Posterior vena cava (tissue), 2 donors: ENCODE results near the gene GRAMD2A. TPM values are rescaled to one million over a fixed set of nuclear protein-coding genes. Genes with fewer than 3 reads are reported as not detected.
A peak's percentile ranks its signal among the peaks of the same experiment; 100 is the strongest.

ENCODE experiments used
- DNase-seq: peaks from one replicate; pipeline ENCODE4 v3.0.0-alpha.2; 2020; ENCODE audit warnings: low spot score
- intact Hi-C, 2 donors: fragments of 100-400 bp; cut with DNase I; formaldehyde crosslinking; loops; one replicate each; pipeline versions ENCODE4 v1.14.1 to v1.14.2; 2022 to 2023
- long read RNA-seq, 2 donors: library from polyadenylated mRNA; unstranded; transcript quantifications; one replicate each; pipeline ENCODE4 v2.0.0, GENCODE V29; 2020 to 2021
- total RNA-seq, 2 donors: library from RNA; stranded (reverse); fragmentation: NEBNext Ultra II Directional; extraction: Animal tissue kit (Norgen Biotek cat#: 25700); gene quantifications; one replicate each; pipeline ENCODE4 v1.2.1, GENCODE V29; 2021
- donor health status: DM: yes; HTN: yes; CAD: no.
- donor health status: DM: yes; HTN: yes; CAD: no.

Gene GRAMD2A
- under 1 TPM in 1 of 2 donors, not detected in 1; 0.10 TPM for total RNA-seq
- long read RNA-seq, donor 1, partial matches to known transcripts, result 0 of 1 reads
- long read RNA-seq, donor 1, other reads (novel, unspliced or antisense), result 1 of 1 reads
- long read RNA-seq, donor 2, result 0 reads

DNA sequence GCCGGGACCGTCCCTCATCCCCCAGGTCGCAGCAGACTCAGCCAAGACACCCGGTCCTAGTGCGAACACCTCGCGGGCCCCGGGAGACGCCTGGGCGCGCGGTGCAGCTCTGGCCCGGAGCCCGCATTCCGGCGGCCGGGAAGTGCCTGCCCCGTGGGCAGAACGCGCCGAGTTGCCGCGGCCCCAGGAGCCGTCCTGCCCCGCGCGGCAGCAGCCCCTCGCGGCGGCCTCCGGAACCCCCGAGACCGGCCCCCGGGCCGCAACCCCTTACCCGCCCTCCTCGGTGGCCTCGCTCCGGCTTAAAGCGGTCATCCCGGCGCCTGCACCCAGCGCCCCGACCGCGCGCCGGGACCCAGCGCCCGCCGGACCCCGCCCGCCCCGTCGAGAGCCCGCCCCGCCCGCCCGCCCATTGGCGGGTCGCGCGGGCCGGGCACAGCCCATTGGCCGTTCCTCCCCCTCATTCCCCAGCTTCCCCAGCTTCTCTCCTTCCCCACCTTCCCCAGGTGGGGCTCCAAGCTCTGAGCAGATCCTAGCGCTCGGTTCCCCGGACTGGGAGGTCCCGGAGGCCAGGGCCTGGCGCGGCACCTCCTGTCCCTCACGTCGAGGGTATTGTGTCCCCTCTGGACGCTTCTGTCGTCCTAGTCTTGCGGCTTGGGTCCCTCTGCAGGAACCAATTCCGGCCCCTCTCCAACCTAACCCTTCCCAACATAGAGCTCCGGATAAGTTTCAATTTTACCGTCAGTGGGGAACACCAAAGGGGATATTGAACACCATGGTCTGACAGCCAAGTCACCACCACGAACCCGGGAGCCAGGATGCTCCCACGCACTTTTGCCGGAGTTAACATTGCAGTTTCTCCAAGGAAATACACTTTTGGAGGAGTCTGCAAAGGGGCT lies at the start of gene GRAMD2A:
Gene GRAMD2A, minus strand, starts transcription at position 328 of the 896 bp plus-strand sequence.
- intact Hi-C loops, result no loop called here
- no peak for DNase-seq

DNA sequence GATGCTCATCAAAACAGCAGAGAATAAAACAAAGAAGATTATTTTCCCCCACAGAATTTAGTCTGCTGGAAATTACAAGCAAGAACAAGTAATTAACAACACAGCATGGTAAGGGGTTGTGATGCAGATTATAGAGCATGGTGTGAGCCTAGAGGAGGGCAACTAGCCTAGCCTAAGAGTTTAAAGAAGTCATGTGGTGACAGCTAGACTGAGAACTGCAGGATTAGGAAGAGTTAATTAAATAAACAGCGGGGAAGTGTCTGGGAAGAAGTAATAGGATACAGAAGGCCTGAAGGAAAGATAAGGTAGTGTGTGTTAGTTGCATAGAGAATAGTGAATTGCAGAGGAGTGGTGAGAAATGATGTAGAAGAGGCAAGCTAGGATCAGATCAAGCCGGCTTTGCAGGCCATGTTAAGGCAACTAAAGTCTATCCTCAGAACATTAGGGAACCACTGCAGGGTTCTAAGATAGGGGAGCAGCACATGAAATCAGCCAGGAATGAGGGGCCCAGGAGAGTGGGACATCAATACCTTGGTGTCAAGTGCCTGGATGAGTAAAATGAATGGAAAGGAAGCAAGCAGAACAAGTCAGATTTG lies 45.3 kb upstream of the GRAMD2A start:
- intact Hi-C loops, result no loop called here
- DNase-seq, result no peak

DNA sequence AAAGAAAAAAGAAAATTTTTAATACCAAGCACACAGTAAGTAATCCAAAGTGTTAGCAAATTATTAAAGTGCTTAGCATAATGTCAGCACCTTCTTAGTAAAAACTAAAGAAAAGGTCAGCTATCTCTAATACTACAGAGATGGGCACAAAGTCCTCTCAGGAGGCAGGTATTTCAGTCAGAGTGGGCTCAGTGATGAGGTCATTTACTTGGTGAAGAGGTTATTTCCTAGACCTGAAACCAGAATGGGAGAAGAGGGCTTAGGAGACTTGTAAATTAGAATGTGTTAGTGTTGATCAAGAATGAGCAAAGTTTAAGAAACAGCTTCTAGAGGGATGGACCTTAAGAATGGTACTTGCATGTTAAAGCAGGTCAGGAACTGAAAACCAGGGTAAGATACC lies 42.1 kb upstream of the GRAMD2A start:
- DNase-seq, result no peak
- intact Hi-C loops, result loop anchor here in 1 of 2 donors (1.0 kb wide), 1 partner anchor 18 kb away; no protein-coding TSS in a partner anchor

DNA sequence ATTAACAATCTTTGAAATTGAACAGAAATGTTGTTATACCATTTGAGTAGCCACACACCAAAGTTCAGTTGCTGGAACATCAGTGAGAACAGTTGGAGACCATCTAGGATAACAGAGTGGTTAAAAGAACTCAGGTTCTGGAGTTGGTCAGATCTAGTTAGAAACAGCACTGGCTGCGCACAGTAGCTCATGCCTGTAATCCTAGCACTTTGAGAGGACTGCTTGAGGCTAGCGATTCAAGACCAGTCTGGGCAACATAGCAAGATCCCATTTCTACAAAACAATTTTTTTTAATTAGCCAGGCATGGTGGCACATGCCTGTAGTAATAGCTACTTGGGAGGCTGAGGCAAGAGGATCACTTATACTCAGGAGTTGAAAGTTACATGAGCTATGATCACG lies 41.0 kb upstream of the GRAMD2A start:
- intact Hi-C loops, result no loop called here
- DNase-seq, result no peak

DNA sequence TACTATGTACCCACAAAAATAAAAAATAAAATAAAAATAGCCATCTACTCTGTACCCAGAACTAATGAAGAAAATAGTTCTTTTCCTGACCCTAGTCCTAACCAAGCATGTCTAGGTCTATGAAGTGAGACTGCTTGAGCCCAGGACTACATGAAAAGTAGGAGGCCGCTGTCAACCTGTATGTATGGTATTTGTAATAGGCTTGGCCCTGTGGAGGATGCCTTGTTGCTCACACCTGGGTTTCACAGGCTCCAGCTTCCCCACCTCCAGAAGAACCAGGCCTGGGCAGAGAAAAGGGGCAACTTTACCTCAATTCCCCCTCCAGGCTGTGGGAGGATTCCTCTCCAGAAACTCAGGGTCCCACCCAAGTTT lies 40.3 kb upstream of the GRAMD2A start:
- intact Hi-C loops, result no loop called here
- no peak for DNase-seq

DNA sequence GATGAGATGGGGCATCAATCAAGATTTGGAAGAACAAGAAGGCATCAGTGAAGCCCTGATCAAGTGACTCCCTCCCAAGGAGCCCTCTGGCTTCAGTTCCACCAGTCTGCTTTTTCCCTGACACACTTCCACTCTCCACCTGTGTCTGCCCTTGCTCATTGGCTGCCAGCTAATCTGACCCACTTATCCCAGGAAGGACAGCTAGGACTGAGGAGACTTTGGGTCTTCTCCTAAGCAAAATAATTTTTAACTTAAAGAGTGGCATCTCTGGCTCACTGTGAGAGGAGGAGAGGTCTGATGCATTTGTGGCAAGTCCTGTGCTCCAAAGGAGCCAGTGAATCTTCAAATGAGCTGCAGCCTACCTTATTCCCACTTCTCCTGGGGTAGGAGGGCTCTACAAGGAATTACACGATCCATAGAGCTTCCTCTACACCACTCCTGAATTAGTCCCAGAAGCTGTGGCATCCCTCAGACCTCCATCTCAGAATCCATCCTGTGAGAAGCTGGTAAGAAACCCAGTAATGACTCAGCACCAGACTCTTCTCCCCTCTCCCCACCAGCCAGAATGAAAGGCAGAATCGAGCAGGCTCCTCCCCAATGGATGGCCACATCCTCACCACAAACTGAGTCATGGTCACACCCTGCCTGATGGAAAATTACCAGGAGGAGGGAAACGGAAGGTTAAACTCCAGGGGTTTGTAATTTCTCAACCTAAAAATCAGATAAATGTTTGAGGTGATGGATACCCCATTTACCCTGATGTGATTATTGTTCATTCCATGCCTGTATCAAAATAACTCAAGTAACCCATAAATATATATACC lies 39.7 kb upstream of the GRAMD2A start:
- intact Hi-C loops, result no loop called here

DNA sequence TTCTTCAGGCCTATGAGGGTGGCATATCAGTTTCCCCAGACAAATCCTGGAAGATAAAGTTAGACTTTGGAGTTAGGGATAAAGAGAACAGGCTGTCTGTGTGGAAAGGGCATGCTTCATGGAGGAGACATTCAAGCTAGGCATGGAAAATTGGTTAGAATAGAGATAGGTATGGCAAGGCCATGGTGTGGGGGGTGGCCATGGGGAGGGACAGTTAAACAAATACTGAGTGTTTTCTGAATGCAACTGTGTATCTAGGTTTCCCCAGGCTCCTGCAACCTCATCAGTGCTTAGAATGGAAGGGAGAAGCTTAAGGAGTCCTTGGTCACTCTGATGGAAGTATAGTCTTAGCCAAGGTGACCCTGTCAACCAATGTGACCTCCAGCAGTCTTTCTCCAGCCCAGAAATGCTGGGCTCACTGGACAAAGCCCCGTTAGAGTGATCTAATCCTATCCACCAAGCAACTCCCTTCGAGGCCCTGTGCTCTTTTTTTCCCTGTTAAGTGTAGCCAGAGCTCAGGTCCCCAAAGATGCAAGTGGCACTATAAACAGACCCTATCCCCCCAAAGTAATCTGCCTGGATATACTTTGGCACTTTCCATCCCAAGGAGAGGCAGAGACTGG lies 38.9 kb upstream of the GRAMD2A start:
- no peak for DNase-seq
- intact Hi-C loops, result no loop called here

More for the DNA sequence above, 39.7 kb upstream of the GRAMD2A start:
- peak; percentile 89 for DNase-seq

DNA sequence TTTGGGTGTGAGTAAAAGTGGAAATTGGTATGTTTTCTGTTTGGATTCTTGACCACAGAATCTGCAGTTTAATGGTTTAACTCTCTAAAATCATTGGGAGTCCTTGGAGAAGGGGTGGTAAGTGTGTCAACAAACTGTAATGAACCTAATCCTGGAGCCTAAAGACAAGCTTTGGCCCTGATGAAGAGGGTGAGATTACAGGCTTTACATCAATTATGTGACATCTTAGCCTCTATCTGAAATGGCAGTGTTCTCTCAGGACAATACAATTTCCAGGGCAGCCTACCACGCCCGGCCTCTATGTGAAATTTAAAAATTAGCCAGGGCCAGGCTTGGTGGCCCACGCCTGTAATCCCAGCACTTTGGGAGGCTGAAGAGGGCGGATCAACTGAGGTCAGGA lies 37.7 kb upstream of the GRAMD2A start:
- intact Hi-C loops, result no loop called here
- no peak for DNase-seq

DNA sequence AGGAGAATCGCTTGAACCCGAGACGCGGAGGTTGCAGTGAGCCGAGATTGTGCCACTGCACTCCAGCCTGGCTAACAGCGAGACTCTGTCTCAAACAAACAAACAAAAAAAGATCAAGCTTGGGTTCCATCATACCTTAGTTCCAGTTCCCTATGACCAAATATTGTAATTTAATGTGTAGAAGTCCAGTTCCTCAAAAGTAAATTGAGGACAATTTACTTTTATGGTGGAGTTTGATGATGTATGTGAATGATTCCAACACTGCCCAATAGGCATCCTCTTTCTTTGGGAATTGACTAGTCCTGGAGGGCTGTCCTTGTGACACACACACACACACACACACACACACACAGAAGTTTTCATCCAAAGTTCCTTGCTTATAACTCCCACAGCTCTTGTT lies 36.2 kb upstream of the GRAMD2A start:
- intact Hi-C loops, result no loop called here
- no peak for DNase-seq

DNA sequence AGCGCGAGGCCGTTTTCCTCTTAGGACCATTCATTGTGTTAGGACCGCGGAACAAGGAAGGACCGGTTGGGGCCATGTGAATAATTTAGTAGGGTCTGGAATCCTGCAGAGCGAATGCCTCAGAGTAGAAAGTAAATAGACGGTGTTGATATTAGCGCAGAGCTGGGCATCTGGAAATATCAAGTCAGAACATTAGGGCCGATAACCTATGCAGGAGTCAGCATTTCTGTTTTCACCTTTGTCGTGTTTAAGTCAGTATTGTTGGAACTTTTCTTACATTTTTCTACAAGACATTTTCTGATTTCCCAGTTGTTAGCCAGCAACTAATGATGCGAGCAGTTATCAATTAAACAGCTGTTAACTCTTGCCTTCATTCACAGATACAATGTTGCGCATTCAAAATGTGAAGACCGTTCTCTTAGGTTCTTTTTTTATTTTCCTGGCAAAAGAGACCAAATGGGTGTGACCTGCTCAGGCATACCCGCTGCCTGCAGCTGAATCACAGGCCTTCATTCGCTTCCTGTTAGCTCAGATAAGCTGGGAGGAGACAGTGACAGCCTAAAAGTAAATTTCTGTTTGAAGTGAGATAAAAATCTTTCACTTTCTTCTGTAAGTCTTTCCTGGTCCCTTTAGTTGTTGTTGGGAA lies 34.4 kb upstream of the GRAMD2A start:
- DNase-seq, result peak; percentile 82
- intact Hi-C loops, result no loop called here

DNA sequence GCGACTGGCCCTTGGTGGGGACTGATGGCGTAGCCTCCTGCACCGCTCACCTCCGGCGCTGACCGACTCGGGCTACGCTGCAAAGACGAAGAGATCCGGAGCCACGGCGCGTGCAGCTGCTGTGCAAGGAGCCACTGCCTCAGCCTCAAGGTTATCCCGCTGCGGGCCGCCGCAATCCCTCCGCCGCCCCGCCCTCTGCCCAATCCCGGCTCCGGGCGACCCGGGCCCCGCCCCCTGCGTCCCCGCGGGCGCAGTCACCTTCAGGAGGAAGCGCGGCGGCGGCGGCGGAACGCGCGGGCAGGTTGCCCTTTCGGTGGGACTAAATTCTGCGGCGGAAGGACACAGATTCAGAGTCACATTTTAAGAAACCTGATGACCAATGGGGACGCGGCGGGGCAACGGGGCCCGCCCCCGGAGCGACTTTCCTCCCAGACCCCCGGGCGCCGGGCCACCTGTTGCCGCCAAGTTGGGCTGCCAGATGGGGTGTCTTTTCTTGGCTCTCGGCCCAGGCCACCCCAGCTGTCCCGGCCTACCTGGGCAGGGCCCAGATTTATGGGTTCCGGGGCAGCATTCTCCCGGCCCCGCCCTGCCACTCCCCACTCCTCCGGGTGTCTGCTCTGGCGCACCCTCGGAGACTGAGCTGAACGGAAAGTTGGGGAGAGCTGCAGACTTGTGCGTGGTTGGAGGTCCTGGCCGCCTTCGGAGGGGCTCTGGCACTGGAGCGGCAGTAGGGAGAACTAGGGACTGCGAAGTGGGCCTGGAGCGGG lies 33.7 kb upstream of the GRAMD2A start, which contains the start of gene PKM:
Gene PKM, minus strand, starts transcription at position 125 of the 767 bp plus-strand sequence. CDS start 12,093 bp downstream, outside the sequence.
- peak; percentile 98 for DNase-seq
- intact Hi-C loops, result no loop called here

DNA sequence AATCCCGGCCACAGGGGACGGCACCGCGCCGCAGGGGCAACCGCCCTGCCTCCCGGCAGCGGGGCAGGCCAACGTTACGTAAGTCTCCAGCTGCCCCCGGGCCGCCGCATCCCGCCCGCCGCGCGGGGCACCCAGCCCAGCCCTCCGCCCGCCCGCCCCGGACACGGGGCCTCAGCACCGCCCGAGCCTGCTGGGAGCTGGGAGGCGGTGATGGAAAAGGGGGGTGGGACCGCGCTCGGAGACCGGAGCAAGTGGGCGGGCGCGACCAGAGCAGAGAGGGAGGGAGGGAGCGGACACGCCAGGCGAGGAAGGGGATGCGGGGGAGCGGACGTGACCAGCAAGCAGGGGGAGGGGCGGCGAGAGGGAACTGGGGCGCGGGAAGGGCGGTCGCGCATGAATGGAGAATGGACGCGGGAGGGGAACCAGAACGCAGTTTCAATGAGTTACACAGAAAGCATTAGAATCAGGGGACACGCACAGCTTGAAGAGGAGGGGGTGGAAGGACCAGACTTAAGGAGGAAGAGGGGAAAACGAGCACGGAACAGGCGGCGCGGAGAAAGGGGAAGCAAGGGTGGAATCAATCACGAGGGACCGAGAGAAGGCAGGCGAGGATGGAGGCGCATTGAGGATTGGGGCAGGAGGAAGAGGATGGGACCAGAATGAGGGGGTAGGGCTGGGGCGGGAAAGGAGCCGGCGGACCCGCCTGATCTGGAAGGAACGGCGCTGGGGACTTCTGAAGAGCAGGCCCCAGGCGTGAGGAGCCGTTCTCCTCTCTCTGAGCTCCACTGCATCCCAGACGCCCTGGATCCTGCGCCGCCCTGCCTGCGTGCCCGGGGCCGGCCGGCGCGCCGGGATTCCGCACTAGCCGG lies 32.8 kb upstream of the GRAMD2A start:
- DNase-seq, result peak; percentile 97
- intact Hi-C loops, result no loop called here

DNA sequence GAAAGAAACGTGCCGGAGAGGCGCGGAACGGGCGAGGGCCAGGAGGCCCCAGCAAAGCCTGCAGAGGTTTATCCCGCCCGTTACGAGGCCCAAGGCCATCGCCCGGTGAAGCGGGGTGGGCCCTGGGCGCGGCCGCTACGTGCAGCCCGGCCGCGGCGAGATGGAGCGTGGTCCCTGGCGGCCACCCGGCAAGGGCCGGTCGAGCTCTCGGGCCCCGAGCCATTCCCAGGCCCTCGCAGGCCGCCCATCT lies 32.3 kb upstream of the GRAMD2A start:
- intact Hi-C loops, result no loop called here
- DNase-seq, result no peak

DNA sequence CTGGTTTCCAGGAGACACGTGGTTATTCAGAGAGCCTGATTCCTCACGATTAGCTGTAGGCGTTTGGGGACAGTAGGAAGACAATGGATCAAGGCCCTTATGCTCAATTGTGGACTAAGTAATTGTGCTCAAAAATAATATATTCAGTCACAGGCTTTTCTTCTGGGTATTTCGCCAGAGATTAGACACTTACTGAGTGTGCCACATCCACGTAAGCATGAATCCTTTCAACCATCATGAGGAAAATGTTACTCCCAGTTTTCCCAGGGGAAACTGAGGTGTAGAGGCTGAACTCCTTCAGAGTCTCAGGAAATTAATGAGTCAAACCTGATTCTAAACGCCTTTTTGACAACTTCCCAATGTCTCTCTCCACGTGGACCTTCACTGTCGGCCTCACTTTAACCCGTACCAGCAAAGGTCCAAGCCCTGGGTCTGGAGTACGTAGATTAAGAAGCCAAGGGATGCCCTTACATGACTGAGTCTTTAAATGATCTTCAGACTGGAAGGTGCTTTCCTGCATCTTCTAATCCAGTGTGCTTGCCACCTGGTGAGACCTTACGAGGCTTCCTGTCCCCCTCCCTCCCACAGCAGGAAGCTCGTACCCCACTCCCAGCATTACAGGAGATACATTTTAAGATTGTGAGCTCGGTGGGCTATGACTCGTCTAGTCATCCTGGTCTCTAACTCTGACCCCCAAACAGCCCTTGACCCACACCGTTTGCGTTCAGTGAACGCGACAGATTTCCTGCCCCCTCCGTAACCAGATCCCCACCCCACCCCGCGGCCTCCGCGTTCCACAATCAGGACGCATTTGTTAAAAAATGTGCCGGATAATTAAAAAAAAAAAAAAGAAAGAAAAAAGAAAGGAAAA lies 31.7 kb upstream of the GRAMD2A start:
- intact Hi-C loops, result no loop called here
- DNase-seq, result no peak

DNA sequence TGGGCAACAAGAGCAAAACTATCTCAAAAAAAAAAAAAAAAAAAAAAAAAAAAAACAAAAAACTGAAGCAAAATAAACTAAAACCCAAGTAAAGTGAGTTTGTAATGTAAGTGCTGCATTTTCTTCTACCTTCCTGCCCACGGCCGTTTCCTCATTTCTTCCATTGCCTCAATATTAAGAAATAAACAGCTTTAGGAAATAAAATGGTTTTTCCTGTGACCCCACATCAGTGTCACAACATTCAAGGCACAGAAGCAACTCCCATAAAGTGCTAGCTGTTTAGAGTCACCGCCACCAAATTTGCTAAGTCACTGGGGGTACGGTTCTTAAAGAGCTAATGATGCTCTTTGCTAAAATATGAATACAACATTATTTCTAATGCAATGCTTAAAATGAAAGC lies 30.1 kb upstream of the GRAMD2A start:
- intact Hi-C loops, result no loop called here
- DNase-seq, result no peak

DNA sequence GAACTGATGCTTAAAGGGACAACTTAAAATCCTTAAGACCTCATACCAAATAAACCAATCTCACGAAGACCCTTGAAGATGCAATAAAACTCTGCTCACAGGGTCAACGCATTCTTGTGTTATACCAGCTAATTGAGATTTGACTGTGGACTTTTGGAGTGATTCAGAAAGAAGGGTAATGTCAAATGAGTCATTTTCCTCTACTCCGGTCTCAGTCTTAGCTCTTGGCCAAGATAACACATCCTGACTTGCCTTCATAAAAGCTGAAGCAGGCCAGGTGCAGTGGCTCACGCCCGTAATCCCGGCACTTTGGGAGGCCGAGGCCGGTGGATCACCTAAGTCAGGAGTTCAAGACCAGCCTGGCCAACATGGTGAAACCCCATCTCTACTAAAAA lies 29.6 kb upstream of the GRAMD2A start:
- DNase-seq, result no peak
- intact Hi-C loops, result no loop called here
